Astrocyte (in vitro differentiated cells and primary cell): ENCODE results near the gene CFAP43. TPM values are rescaled to one million over a fixed set of nuclear protein-coding genes. Genes with fewer than 3 reads are reported as not detected.

Source experiments
- DNase-seq: peaks from one replicate; pipeline ENCODE4 v3.0.0-alpha.2; 2010; ENCODE audit warnings: low read depth
- FAIRE-seq: peaks from 2 replicates; lab custom pipeline; 2011; peaks lifted over from hg19 to GRCh38; lab: Jason Lieb, UNC
- H2AFZ ChIP-seq: 2 replicates; pipeline ENCODE4 v1.6.0; 2012; ENCODE audit warnings: low read depth, low read length, inconsistent platforms
- H3K27ac ChIP-seq: 2 replicates; pipeline ENCODE4 v1.5.1; 2011; ENCODE audit warnings: low read depth, low read length, inconsistent platforms
- H3K27me3 ChIP-seq: 2 replicates; pipeline ENCODE4 v1.6.0; 2011; ENCODE audit warnings: low read length, inconsistent platforms; ENCODE audit not compliant: insufficient read depth
- H3K36me3 ChIP-seq: 2 replicates; pipeline ENCODE4 v1.5.1; 2011; ENCODE audit warnings: low read length, inconsistent platforms; ENCODE audit not compliant: insufficient read depth
- H3K4me1 ChIP-seq: 2 replicates; pipeline ENCODE4 v1.5.1; 2011; ENCODE audit warnings: low read length, inconsistent platforms; ENCODE audit not compliant: insufficient read depth
- H3K4me2 ChIP-seq: 2 replicates; pipeline ENCODE4 v1.6.0; 2012; ENCODE audit warnings: low read length, inconsistent platforms
- H3K4me3 ChIP-seq: 2 replicates; pipeline ENCODE4 v1.5.1; 2011; ENCODE audit warnings: low read depth, mild to moderate bottlenecking, low read length, inconsistent platforms; ENCODE audit not compliant: insufficient read depth
- H3K79me2 ChIP-seq: 2 replicates; pipeline ENCODE4 v1.6.0; 2012; ENCODE audit warnings: mild to moderate bottlenecking, low read length, inconsistent platforms; ENCODE audit not compliant: insufficient read depth
- H3K9ac ChIP-seq: 2 replicates; pipeline ENCODE4 v1.6.0; 2012; ENCODE audit warnings: mild to moderate bottlenecking, low read length, inconsistent platforms
- H3K9me3 ChIP-seq: 2 replicates; pipeline ENCODE4 v1.5.1; 2012; ENCODE audit warnings: low read depth, mild to moderate bottlenecking, low read length, inconsistent platforms; ENCODE audit not compliant: insufficient read depth
- H4K20me1 ChIP-seq: 2 replicates; pipeline ENCODE4 v1.6.0; 2012; ENCODE audit warnings: low read length, inconsistent platforms; ENCODE audit not compliant: insufficient read depth
- H3K27ac Mint-ChIP-seq: one replicate; pipeline ENCODE4 v1.8.0; 2021; ENCODE audit warnings: mild to moderate bottlenecking, mixed read lengths; ENCODE audit not compliant: unreplicated experiment
- H3K27me3 Mint-ChIP-seq: one replicate; pipeline ENCODE4 v1.8.0; 2021; ENCODE audit warnings: low read depth, mixed read lengths; ENCODE audit not compliant: unreplicated experiment
- H3K36me3 Mint-ChIP-seq: one replicate; pipeline ENCODE4 v1.8.0; 2021; ENCODE audit warnings: low read depth, mixed read lengths; ENCODE audit not compliant: unreplicated experiment
- H3K4me1 Mint-ChIP-seq: one replicate; pipeline ENCODE4 v1.8.0; 2021; ENCODE audit warnings: low read depth, mixed read lengths; ENCODE audit not compliant: unreplicated experiment
- H3K4me3 Mint-ChIP-seq: one replicate; pipeline ENCODE4 v1.8.0; 2021; ENCODE audit warnings: mild to moderate bottlenecking, moderate library complexity, mixed read lengths; ENCODE audit not compliant: unreplicated experiment
- H3K9me3 Mint-ChIP-seq: one replicate; pipeline ENCODE4 v1.8.0; 2021; ENCODE audit warnings: mild to moderate bottlenecking, mixed read lengths; ENCODE audit not compliant: unreplicated experiment
- CTCF ChIP-seq: IDR thresholded peaks from 2 replicates; pipeline ENCODE4 v1.5.1; 2011; ENCODE audit warnings: low read depth, mild to moderate bottlenecking, inconsistent platforms, low read length, moderate library complexity; ENCODE audit not compliant: insufficient read depth
- EZH2 ChIP-seq: IDR thresholded peaks from 2 replicates; pipeline ENCODE4 v1.6.1; 2012; ENCODE audit warnings: mild to moderate bottlenecking, low read length, inconsistent platforms; ENCODE audit not compliant: insufficient read depth
- total RNA-seq: library from RNA; stranded (reverse); gene quantifications from 2 replicates; pipeline ENCODE4 v1.2.1, GENCODE V29; 2021

CFAP43 gene
- total RNA-seq, 1 donor from 2014 or later, result 0.27 TPM

- Histone ChIP-seq H3K9ac (no peak overlapping the region), H2AFZ (no peak overlapping the region), H4K20me1 (no peaks in the 10 kb centered on the region), H3K79me2 (no peaks in the 10 kb centered on the region), H3K36me3 (no peaks in the 10 kb centered on the region), H3K27me3 (no peaks in the 10 kb centered on the region), H3K9me3 (no peaks in the 10 kb centered on the region), H3K4me1 (no peaks in the 10 kb centered on the region), H3K4me3 (no peak overlapping the region), H3K4me2 (no peak overlapping the region), H3K27ac (no peak overlapping the region)
- peak; percentile 55 for FAIRE-seq
- H3K4me3 Mint-ChIP-seq, result no peak overlapping the region
- H3K27me3 Mint-ChIP-seq, result peaks cover 2% of the 10 kb centered on the region
- DNase-seq, result no peak
- peaks cover 2% of the 10 kb centered on the region for H3K36me3 Mint-ChIP-seq
- no peak for TF ChIP-seq CTCF
- no peak for TF ChIP-seq EZH2
- no peaks in the 10 kb centered on the region for H3K9me3 Mint-ChIP-seq
- no peak overlapping the region for H3K27ac Mint-ChIP-seq
- H3K4me1 Mint-ChIP-seq, result peaks cover 11% of the 10 kb centered on the region
Measured at GRCh38 chr10:104104418-104104817, 127.7 kb downstream of the CFAP43 start.

- Mint-ChIP-seq H3K4me1 (peaks cover 15% of the 10 kb centered on the region), H3K27ac (no peak overlapping the region), H3K9me3 (no peaks in the 10 kb centered on the region), H3K27me3 (peaks cover 2% of the 10 kb centered on the region), H3K4me3 (no peak overlapping the region), H3K36me3 (peaks cover 2% of the 10 kb centered on the region)
- Histone ChIP-seq H3K27ac (no peak overlapping the region), H3K79me2 (no peaks in the 10 kb centered on the region), H3K9ac (no peak overlapping the region), H3K4me2 (no peak overlapping the region), H3K4me1 (peaks cover 3% of the 10 kb centered on the region), H3K4me3 (no peak overlapping the region), H3K9me3 (no peaks in the 10 kb centered on the region), H2AFZ (no peak overlapping the region), H3K36me3 (no peaks in the 10 kb centered on the region), H3K27me3 (no peaks in the 10 kb centered on the region), H4K20me1 (no peaks in the 10 kb centered on the region)
- FAIRE-seq (no peak), DNase-seq (no peak)
- TF ChIP-seq CTCF (no peak), EZH2 (no peak)
Measured at GRCh38 chr10:104103956-104104355, 128.2 kb downstream of the CFAP43 start.

GRCh38 chr10:104101902-104102301, 130.3 kb downstream of the CFAP43 start:
- H3K36me3 Mint-ChIP-seq, result peaks cover 2% of the 10 kb centered on the region
- no peak for DNase-seq
- no peak overlapping the region for H3K9ac ChIP-seq
- TF ChIP-seq EZH2 (no peak), CTCF (no peak)
- peak; percentile 5 for FAIRE-seq
- H3K4me1 ChIP-seq, result peaks cover 9% of the 10 kb centered on the region
- H3K4me3 ChIP-seq, result no peak overlapping the region
- H3K9me3 Mint-ChIP-seq, result peaks cover 2% of the 10 kb centered on the region
- no peaks in the 10 kb centered on the region for H3K79me2 ChIP-seq
- peaks cover 2% of the 10 kb centered on the region for H3K27me3 Mint-ChIP-seq
- H3K4me2 ChIP-seq, result no peak overlapping the region
- no peaks in the 10 kb centered on the region for H3K9me3 ChIP-seq
- H3K27ac Mint-ChIP-seq, result no peak overlapping the region
- H3K27ac ChIP-seq, result no peak overlapping the region
- H3K4me3 Mint-ChIP-seq, result no peak overlapping the region
- no peaks in the 10 kb centered on the region for H3K27me3 ChIP-seq
- no peaks in the 10 kb centered on the region for H4K20me1 ChIP-seq
- H3K36me3 ChIP-seq, result no peaks in the 10 kb centered on the region
- peaks cover 22% of the 10 kb centered on the region for H3K4me1 Mint-ChIP-seq
- H2AFZ ChIP-seq, result no peak overlapping the region
